Femur (tissue), 1 donor: ENCODE measurements around the gene EDN2.
A peak's percentile ranks its signal among the peaks of the same experiment; 100 is the strongest.

ENCODE experiments used
- DNase-seq: peaks from one replicate; pipeline ENCODE4 v3.0.0-alpha.2; 2017

Gene EDN2

DNA sequence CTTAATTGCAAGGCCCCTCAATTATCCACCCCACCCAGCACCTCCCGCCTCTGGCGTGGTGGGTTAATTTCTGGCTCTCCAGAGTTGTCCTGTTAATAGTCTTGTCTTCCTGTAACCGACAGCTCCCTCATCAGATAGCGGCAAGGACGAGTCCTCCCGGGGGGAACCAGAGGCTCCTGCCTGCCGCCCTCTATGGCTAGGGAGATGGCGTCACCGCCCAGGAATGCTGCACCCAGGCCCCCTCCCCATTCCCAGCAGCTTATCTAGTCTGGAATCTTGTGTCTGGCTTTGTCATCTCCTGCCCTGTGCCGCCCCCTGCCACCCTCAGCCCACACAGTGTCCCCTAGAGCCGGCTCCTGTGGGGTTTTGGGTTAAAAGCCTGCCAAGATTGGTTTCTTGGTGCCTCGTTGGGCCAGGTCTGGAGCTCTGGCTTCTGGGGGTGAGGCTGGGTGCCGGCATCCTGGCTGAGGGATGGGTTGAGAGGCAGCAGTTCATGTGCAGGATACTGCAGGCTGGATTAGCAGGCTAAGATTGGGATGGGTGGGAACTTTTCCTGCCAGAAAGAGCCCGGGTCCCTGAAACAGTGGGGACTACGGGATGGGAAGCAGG is 48.8 kb downstream of the EDN2 start:
- no peak for DNase-seq

DNA sequence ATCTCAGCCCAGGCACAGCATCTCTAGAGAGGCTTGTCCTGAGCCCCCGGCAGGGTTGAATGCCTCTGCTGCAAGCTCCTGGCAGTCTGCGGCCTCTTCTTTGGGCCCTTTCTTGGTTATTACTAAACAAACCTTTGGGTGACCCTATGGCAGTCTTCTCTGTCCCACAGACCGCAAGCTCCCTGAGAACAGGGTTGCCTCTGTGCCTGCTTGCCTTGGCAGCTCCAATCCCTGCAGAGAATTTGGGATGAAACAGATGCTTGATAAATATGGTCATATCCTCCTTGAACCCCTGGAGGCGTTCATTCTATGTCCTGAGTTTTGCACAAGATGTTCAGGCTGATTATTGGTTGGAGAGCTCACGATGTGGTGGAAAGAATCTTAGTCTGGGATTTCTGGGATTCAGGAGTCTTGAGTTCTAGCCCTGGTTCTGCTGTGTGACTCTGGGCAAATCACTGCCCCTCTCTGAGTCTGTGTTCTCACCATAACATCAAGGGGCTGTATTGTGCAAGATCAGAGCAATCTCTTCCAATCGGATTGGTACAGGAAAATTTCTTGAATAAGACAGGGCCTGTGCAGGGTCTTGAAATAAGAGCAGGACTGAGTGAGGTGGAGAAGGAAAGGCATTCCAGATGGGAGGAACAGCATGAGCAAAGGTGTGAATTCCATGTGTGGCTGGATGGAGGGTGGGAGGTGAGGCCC is 49.6 kb downstream of the EDN2 start:
- DNase-seq = no peak

DNA sequence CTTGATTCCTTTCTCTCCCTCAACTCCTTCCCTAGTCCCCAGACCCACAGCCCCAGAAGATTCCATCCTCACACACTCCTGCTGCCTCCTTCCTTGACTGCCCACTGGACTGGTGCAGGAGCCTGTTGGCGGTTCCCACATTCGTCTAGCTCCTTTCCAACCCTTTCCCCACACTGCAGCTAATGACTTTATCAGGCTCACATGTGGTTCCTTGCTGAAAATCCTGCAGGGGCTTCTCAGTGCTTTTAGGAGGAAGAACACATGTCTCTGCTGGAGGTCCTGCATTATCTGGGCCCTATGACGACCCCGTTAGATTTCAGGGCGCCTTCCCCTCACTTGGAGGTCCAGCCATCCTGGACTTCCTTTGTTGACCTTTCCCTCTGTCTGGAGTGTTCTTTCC is 50.2 kb downstream of the EDN2 start:
- no peak for DNase-seq

DNA sequence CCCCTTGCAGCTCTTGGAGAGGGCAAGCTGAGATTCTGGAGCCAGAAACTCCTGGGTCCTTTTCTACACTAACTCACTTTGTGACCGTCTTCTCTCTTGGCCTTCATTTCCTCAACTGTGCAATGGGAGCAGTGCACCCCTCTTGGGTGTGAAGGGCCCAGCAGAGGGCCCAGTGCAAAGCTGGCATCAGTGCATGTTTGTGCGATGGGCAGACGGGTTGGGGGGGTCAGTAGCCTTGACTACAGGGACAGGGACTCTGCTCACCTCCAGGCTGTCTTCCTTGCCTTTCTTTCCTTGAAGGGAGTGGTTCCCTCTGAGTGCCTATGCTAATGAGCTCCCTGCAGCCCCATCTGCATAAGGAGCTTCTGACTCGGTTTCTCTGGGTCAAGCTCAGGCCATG is 51.0 kb downstream of the EDN2 start:
- no peak for DNase-seq

DNA sequence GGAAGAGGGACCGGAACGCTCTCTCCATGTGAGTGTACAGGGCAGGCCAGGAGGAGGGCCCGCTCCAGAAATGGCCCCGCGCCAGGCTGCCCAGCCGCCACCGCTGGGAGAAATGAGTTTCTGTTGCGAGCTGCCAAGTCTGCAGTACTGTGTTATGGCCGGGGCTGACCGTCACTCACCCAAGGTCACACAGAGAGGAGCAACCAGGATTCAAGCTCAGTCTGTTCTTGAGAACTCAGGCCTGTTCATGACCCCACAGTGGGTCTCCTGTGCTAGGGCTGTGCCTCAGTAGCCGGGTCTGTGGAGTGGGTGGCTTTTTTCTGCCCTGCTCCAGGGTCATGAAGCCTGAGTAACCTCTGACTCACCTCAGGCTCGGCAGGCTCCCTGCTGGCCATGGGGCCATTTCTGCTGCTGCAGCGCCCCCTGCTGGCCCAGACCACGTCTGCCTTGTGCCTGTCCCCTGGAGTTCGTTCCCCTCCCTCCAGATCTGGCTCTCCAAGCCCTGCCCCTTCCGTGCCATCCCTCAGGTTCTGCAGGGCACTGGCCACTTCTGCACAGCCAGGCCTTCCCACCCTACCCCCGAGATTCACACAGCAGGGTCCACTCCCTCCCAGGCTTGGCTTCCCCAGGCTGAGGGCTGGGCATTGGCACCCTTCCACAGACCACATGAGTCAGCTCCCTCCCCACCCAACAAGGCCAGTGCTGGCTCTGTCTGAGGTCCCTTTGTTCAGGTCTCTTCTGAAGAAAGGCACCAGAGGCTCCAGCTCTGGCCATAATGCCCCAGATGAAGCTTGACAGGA is 51.8 kb downstream of the EDN2 start:
- DNase-seq = peak; percentile 87

DNA sequence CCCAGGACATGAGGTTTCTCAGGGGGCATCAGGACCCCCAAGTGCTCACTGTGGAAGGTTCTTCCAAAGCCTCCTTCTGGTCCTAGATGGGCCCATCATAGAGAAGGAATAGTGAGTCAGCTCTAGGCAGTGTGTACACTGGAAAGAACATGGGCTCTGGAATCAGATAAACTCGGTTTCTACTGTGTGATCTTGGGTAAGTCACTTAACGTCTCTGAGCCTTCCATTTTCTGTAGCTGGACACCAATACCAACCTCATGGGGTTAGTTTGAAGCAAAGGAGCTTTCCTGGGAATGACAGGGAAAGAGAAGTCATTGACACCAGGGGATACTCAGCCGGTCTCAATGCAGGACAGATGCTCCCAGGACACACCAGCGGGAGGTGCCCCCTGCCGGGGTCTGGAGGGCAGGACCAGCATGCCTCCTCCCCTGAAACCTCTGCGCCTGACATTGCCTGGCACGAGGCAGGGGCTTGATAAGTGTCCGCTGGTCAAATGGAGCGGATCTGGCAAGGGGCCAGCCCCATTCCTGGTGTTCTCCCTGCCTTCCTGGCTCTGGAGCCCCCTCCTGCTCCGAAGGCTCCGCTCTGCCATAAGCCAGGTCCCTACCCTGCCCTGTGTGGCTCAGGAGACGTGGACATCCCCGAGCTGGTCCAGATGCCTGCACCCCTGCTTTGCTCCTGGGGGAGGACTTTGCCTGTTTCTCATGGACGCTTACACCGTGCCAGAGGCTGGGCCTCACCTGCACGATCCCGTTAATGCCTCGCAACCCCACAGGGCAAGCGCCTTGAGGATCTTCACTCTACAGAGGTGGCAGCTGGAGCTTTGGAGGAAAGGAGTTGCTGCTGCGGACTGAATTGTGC is 52.8 kb downstream of the EDN2 start:
- DNase-seq = no peak

DNA sequence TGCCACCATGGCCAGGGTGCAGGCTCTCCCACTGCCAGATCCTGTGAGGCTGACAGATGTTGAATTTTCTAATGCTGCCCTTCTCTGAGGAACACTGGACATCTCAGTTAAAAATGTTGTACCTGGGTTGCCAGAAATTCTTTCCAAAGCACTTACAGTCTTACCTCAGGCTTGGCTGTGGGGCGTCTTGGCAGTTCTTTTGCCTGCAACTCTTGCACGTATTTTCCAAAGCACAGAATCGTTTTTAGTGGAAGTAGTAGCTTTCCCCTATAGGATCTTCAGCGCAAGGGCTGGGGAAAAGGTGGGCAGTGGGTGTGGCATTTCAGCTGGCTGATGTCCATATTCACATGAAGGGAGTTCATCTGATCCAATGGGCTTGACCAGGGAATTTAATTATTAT is 53.9 kb downstream of the EDN2 start:
- DNase-seq = peak; percentile 82

DNA sequence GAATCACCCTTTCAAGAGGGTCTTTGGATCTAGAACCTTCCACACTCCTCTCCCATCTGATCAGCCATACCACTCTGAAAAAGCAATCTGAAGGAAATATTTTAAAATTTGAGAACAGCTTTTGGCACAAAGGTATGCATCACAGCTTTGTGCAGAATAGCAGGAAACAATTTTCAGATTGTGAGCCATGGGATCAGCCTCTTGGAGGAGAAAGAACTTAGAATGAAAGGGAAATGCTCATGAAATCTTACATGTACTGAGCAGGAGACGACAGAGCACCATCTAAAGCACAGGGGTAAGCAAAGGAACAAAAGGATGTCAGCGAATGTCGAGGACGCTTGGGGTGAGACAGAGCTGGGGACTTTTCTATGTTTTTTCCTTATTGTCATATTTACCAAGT is 54.4 kb downstream of the EDN2 start:
- no peak for DNase-seq

DNA sequence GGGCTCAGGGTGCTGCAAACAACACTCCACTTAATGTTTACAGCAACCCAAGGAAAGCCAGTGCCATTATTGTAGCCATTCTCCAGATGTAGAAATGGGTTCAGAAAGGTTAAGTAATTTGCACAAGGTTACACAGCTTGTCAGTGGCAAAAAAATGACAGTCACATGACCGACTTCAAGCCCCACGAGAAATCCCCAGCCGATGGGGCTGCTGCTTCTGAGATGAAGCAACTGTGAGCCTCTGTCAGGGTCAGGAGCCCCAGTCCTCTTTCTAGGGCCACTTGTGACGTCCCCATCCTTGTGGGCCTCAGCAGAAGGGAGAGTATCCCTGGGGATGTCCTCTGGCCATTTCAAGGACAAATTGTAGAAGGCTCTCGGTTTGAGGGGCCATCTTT is 54.8 kb downstream of the EDN2 start:
- no peak for DNase-seq
